Heart right ventricle (tissue), 16 donors: ENCODE measurements around the gene EMC10. TPM values are rescaled to one million over a fixed set of nuclear protein-coding genes. Genes with fewer than 3 reads are reported as not detected.
A peak's percentile ranks its signal among the peaks of the same experiment; 100 is the strongest.

Experiments
- ATAC-seq, 8 donors: fragments of 200-7000 bp; cut with Tn5 transposase; one replicate each; pipeline ENCODE4 v1.9.1; 2020; ENCODE audit warnings: mild to moderate bottlenecking in 8 of 8, moderate library complexity in 8 of 8, moderate number of reproducible peaks in 1 of 8
- DNase-seq, 2 donors: peaks; one replicate each; pipeline ENCODE4 v3.0.0-alpha.2; 2020
- H3K27ac ChIP-seq, 10 donors: fragments of 200-600 bp; sonication (generic) in 2 of 10; one replicate each; pipeline versions ENCODE4 v1.5.0 to v1.8.0; 2020 to 2022; ENCODE audit warnings: mild to moderate bottlenecking in 3 of 10
- H3K27me3 ChIP-seq, 7 donors: fragments of 200-600 bp; one replicate each; pipeline ENCODE4 v1.8.0; 2021 to 2022; ENCODE audit warnings: mild to moderate bottlenecking in 2 of 7
- H3K36me3 ChIP-seq, 9 donors: fragments of 200-600 bp; sonication (generic) in 1 of 9; one replicate each; pipeline versions ENCODE4 v1.5.0 to v1.8.0; 2020 to 2022; ENCODE audit warnings: mild to moderate bottlenecking in 2 of 9
- H3K4me1 ChIP-seq, 9 donors: fragments of 200-600 bp; sonication (generic) in 1 of 9; one replicate each; pipeline versions ENCODE4 v1.5.0 to v1.8.0; 2020 to 2022; ENCODE audit warnings: mild to moderate bottlenecking in 4 of 9
- H3K4me3 ChIP-seq, 10 donors: fragments of 200-600 bp; sonication (generic) in 2 of 10; one replicate each; pipeline versions ENCODE4 v1.5.0 to v1.8.0; 2020 to 2022; ENCODE audit warnings: mild to moderate bottlenecking in 7 of 10, moderate library complexity in 2 of 10
- H3K9me3 ChIP-seq, 11 donors: fragments of 200-600 bp in 10 of 11; sonication (generic) in 2 of 11; one replicate each; pipeline versions ENCODE4 v1.5.0 to v1.8.0; 2013 to 2022; ENCODE audit warnings: mild to moderate bottlenecking in 2 of 11, control low read depth in 1 of 11, moderate library complexity in 1 of 11
- CTCF ChIP-seq, 9 donors: fragments of 200-600 bp; sonication (generic) in 2 of 9; IDR thresholded peaks; one replicate each; pipeline versions ENCODE4 v1.5.0 to v1.8.0; 2021 to 2022; ENCODE audit warnings: antibody characterized with exemption in 9 of 9, mild to moderate bottlenecking in 5 of 9, moderate library complexity in 1 of 9
- WGBS, 2 donors: extraction: QIAGEN DNeasy Blood & Tissue Kit; methylation state at CpG; one replicate each; pipeline ENCODE4 v1.1.7; 2013; ENCODE audit warnings: inconsistent platforms in 1 of 2; 5-methylcytosine and 5-hydroxymethylcytosine counted together
- intact Hi-C, 10 donors: fragments of 100-400 bp; cut with DNase I; formaldehyde crosslinking; loops; one replicate each; pipeline versions ENCODE4 v1.11.1 to v1.14.2; 2022
- polyA plus RNA-seq, 2 donors: library from polyadenylated mRNA; stranded (reverse); fragments of 200-250 nt; gene quantifications; one replicate each; pipeline ENCODE4 v1.2.3, GENCODE V29; 2013
- total RNA-seq, 10 donors: library from RNA; stranded (reverse); fragmentation: NEBNext Ultra II Directional in 3 of 10; extraction: Animal tissue kit (Norgen Biotek cat#: 25700) in 3 of 10; gene quantifications; one replicate each; pipeline versions ENCODE4 v1.2.1 to v1.2.4, GENCODE V29; 2021 to 2023
- donor health status: Arrhythmogenic right ventricular cardiomyopathy.
- donor health status: ischemic (EF 13 %, LVEDD 7.1; RV severe dilation, severe dysfunction).
- donor health status: healthy with polysubstance abuse.
- donor health status: DM: no; HTN: yes; CAD: no.
- donor health status: DM: no; HTN: no; CAD: no.
- donor health status: ischemic (EF 25% LVEDD 6.9; RV normal size, moderate dysfunction).
- donor health status: ischemic (EF 25% LVEDD 5.7; RV mildly dilated, moderate dysfunction).
- donor health status: healthy.
- donor health status: DM: yes; HTN: yes; CAD: no.
- donor health status: Ischemic cardiomyopathy.
- donor health status: ischemic (EF 35%, LVEDD 5.7; RV mildly dilated, moderate dysfunction).
- donor health status: nonischemic (EF 11% LVEDD 7.7; RV severe dilation, severe dysfunction).
- donor health status: DM: yes; HTN: yes; CAD: no.
- donor health status: PGD.
- donor health status: ischemic (EF 29% LVEDD 5.4; RV normal size, mild dysfunction).
- donor health status: nonischemic (EF 23%, LVEDD 6.1; RV moderate dilation, normal function).

Gene EMC10
- total and polyA plus RNA-seq, 12 donors, result 73.6 to 152 (median 89.1) TPM

- Histone ChIP-seq H3K27me3 (peaks cover 0 to 13% (median 0%) of the 10 kb centered on the region in 7 donors), H3K36me3 (no peaks in the 10 kb centered on the region), H3K4me3 (peak overlapping the region in 9 of 10 donors; percentile 56 to 83 (median 74)), H3K4me1 (peaks cover 5 to 27% (median 13%) of the 10 kb centered on the region in 9 donors), H3K27ac (peak overlapping the region in 5 of 10 donors; percentile 68 to 85 (median 78)), H3K9me3 (no peaks in the 10 kb centered on the region)
- TF ChIP-seq CTCF (IDR thresholded peaks at IDR 0.05), result no peak
- DNase-seq, result no peak
- WGBS, 2 donors, result 88 to 92% methylated on average over 36 of the region's 36 CpGs
- intact Hi-C loops, result loop anchor here in 1 of 10 donors (5.0 to 10.0 kb wide), 2 partner anchors 35 to 292 kb away; partner anchors contain the start of genes EMC10 and GARIN5A
- no peak for ATAC-seq
These were observed 36.0 kb downstream of the EMC10 start for GRCh38 chr19:50512112-50512998.

- 65 to 71% methylated on average over 12 of the region's 12 CpGs for WGBS, 2 donors
- no peak overlapping the region for H3K4me3 ChIP-seq
- no peak for DNase-seq
- TF ChIP-seq CTCF (IDR thresholded peaks at IDR 0.05), result no peak
- no peaks in the 10 kb centered on the region for H3K9me3 ChIP-seq
- no peak overlapping the region for H3K27ac ChIP-seq
- H3K4me1 ChIP-seq, result peaks cover 5 to 27% (median 13%) of the 10 kb centered on the region in 9 donors
- ATAC-seq, result no peak
- peaks cover 0 to 13% (median 0%) of the 10 kb centered on the region in 7 donors for H3K27me3 ChIP-seq
- intact Hi-C loops, result loop anchor here in 1 of 10 donors (5.0 to 10.0 kb wide), 2 partner anchors 36 to 292 kb away; partner anchors contain the start of genes EMC10 and GARIN5A
- H3K36me3 ChIP-seq, result no peaks in the 10 kb centered on the region
These were observed 36.9 kb downstream of the EMC10 start for GRCh38 chr19:50512999-50513745.

- TF ChIP-seq CTCF (IDR thresholded peaks at IDR 0.05), result no peak
- Histone ChIP-seq H3K27me3 (peaks cover 0 to 13% (median 0%) of the 10 kb centered on the region in 7 donors), H3K36me3 (no peaks in the 10 kb centered on the region), H3K9me3 (no peaks in the 10 kb centered on the region), H3K4me3 (no peak within 1 kb of the TSS), H3K4me1 (peaks cover 5 to 25% (median 13%) of the 10 kb centered on the region in 9 donors), H3K27ac (no peak within 1 kb of the TSS)
- no peak for ATAC-seq
- 60 to 66% methylated on average over 21 of the region's 22 CpGs for WGBS, 2 donors
- intact Hi-C loops, result loop anchor here in 1 of 10 donors (5.0 to 10.0 kb wide), 2 partner anchors 37 to 291 kb away; partner anchors contain the start of genes EMC10 and GARIN5A
- DNase-seq, result no peak
These were observed 37.5 kb downstream of the EMC10 start, which contains the start of gene ASPDH for GRCh38 chr19:50513746-50514345. Gene ASPDH (minus strand): TSS chr19:50513913. CDS start chr19:50513823, 90 bp downstream.
